ENCODE results near the gene TCF4. TPM values are rescaled to one million over a fixed set of nuclear protein-coding genes. Genes with fewer than 3 reads are reported as not detected.
"Not testable (repeated sequence)": the region's sequence is repeated elsewhere in the genome, so short reads cannot be mapped to it uniquely, and the experiment has no call there.

The TCF4 gene
- total RNA-seq, 1 experiment from 2014 or later, result 12.5 TPM

GRCh38 chr18:55470826-55471225 is 117.2 kb downstream of the TCF4 start:
- CTCF ChIA-PET, result no interaction called here
- no peak for ATAC-seq
- intact Hi-C loops (cut with micrococcal nuclease), result no loop called here

GRCh38 chr18:55469134-55469533 is 118.9 kb downstream of the TCF4 start:
- H3K4me2 ChIP-seq (ENCODE audit: low read length); H3K79me2 ChIP-seq (ENCODE audit: low read length); ATAC-seq; DNase-seq; H2AFZ ChIP-seq (ENCODE audit: low read length); H3K4me3 ChIP-seq (ENCODE audit: low read length); H3K9me2 ChIP-seq (replicated peaks; ENCODE audit: low read length); POLR2A ChIA-PET (ENCODE audit: unreplicated experiment); H3K9me3 ChIP-seq (ENCODE audit: low read length); CTCF ChIA-PET; BruUV-seq (replicated peaks); intact Hi-C loops (cut with micrococcal nuclease); H3K9ac ChIP-seq (ENCODE audit: low read length); H3K36me3 ChIP-seq (ENCODE audit: low read depth, low read length); H3F3A ChIP-seq (ENCODE audit: low read length, unreplicated experiment); H3K27me3 ChIP-seq (ENCODE audit: low read length); H4K20me1 ChIP-seq (ENCODE audit: low read length); H3K4me1 ChIP-seq (ENCODE audit: insufficient read depth, low read length); H3K27ac ChIP-seq (ENCODE audit: low read length): not testable (repeated sequence)

More at GRCh38 chr18:55470826-55471225, 117.2 kb downstream of the TCF4 start:
- Histone ChIP-seq H3K4me3 (ENCODE audit: low read length) (no peak overlapping the region), H3K27ac (ENCODE audit: low read length) (no peak overlapping the region), H3F3A (ENCODE audit: low read length, unreplicated experiment) (no peaks in the 10 kb centered on the region), H3K79me2 (ENCODE audit: low read length) (no peaks in the 10 kb centered on the region), H3K4me1 (ENCODE audit: insufficient read depth, low read length) (no peaks in the 10 kb centered on the region), H3K36me3 (ENCODE audit: low read depth, low read length) (no peaks in the 10 kb centered on the region), H2AFZ (ENCODE audit: low read length) (no peak overlapping the region), H4K20me1 (ENCODE audit: low read length) (no peaks in the 10 kb centered on the region), H3K9me2 (replicated peaks; ENCODE audit: low read length) (no peaks in the 10 kb centered on the region), H3K27me3 (ENCODE audit: low read length) (no peaks in the 10 kb centered on the region), H3K9me3 (ENCODE audit: low read length) (no peaks in the 10 kb centered on the region), H3K4me2 (ENCODE audit: low read length) (no peak overlapping the region), H3K9ac (ENCODE audit: low read length) (no peak overlapping the region)
- BruUV-seq (replicated peaks), result no TSS peak
- POLR2A ChIA-PET (ENCODE audit: unreplicated experiment), result no interaction called here
- no peak for DNase-seq
- TF ChIP-seq EZH2 (IDR thresholded peaks at IDR 0.05; ENCODE audit: low read length, unreplicated experiment) (no peak), EZH2phosphoT487 (IDR thresholded peaks at IDR 0.05; ENCODE audit: borderline replicate concordance, low read length) (no peak), CTCF (conservative IDR thresholded peaks at IDR 0.05; ENCODE audit: low read depth, low read length) (no peak)

- Histone ChIP-seq H3K9me2 (replicated peaks; ENCODE audit: low read length) (no peaks in the 10 kb centered on the region), H3F3A (ENCODE audit: low read length, unreplicated experiment) (no peaks in the 10 kb centered on the region), H3K79me2 (ENCODE audit: low read length) (no peaks in the 10 kb centered on the region), H3K9me3 (ENCODE audit: low read length) (no peaks in the 10 kb centered on the region), H3K4me2 (ENCODE audit: low read length) (no peak overlapping the region), H3K4me3 (ENCODE audit: low read length) (no peak overlapping the region), H3K27ac (ENCODE audit: low read length) (no peak overlapping the region), H3K36me3 (ENCODE audit: low read depth, low read length) (no peaks in the 10 kb centered on the region), H3K27me3 (ENCODE audit: low read length) (no peaks in the 10 kb centered on the region), H2AFZ (ENCODE audit: low read length) (no peak overlapping the region), H3K9ac (ENCODE audit: low read length) (no peak overlapping the region), H3K4me1 (ENCODE audit: insufficient read depth, low read length) (no peaks in the 10 kb centered on the region), H4K20me1 (ENCODE audit: low read length) (no peaks in the 10 kb centered on the region)
- no peak for DNase-seq
- TF ChIP-seq CTCF (conservative IDR thresholded peaks at IDR 0.05; ENCODE audit: low read depth, low read length) (no peak), EZH2 (IDR thresholded peaks at IDR 0.05; ENCODE audit: low read length, unreplicated experiment) (no peak), EZH2phosphoT487 (IDR thresholded peaks at IDR 0.05; ENCODE audit: borderline replicate concordance, low read length) (no peak)
- no TSS peak for BruUV-seq (replicated peaks)
- ATAC-seq, result no peak
- CTCF ChIA-PET, result interaction anchor here (0.7 kb wide), 1 partner anchor 78 kb away, joined by 4 read pairs; no protein-coding TSS in a partner anchor
- POLR2A ChIA-PET (ENCODE audit: unreplicated experiment), result no interaction called here
- intact Hi-C loops (cut with micrococcal nuclease), result no loop called here
Observed at GRCh38 chr18:55466789-55467188, 121.2 kb downstream of the TCF4 start.
